GM19452 (cell line): ENCODE data around the gene KLF11.
"Not testable (repeated sequence)": the region's sequence is repeated elsewhere in the genome, so short reads cannot be mapped to it uniquely, and the experiment has no call there.

ENCODE experiments used
- ATAC-seq: cut with Tn5 transposase; IDR thresholded peaks from one replicate; pipeline ENCODE4 v1.9.1; 2021; ENCODE audit not compliant: unreplicated experiment

The KLF11 gene

DNA sequence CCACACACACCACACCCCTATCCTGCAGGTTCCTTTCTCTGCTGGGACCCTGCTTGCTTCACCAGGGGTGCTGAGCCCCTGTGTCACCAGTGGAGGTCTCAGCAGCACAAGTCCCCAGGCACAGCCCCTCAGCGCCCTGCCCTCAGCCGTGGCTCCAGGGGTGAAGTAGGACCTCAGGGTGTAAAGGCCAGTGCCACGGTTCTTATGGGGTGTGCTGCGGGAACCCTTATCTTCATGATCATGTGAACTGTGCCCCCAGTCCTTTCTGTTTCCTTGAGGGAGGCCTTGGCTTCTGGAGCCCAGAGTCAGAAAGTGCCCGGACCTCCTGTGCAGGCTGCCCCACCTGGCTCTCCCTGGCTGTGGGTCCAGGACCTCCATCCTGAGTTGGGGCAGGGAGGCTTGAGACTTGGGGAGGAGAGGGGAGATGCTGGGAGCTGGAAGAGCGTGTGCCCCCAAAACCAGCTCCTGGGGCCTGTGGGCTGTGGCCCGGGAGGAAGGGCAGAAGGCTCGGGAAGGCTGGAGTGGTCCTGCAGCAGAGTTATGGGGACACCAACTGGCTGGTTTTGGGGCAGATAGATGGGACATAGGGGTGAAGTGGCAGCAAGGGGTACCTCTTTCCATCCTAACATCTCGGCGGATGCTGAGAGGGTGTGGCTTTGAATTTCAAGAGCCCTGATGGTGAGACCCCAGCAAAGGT lies 20.2 kb upstream of the KLF11 start:
- no peak for ATAC-seq

DNA sequence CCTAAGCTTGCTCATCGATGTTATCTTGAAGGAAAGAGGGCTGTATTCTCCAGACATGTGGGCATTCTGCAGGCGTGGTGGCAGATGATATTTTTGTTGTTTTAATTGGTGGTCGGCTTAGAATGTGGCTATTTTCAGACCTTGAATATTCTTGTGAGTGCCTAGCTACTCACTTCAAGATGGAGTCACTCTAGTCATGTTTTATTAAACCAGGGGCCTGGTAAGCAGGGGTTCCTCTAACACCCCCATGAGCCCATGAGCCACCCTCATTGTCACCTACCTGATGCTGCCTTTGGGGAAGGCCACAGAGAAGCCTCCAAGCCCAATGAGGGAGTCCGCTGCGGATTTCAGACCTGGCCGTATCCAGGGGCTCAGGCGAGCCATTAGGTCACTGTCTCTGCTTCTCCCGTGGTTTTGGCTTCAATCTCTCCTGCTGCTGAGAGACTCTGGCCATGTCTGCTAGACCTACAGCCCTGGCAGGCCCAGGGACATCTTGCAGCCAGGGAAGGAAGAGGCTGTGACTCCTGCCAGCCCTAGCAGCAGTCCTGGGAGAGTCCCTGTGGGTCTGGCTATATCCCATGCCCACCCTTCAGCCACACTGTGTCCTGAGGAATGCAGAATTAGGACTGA lies 16.3 kb upstream of the KLF11 start:
- no peak for ATAC-seq

DNA sequence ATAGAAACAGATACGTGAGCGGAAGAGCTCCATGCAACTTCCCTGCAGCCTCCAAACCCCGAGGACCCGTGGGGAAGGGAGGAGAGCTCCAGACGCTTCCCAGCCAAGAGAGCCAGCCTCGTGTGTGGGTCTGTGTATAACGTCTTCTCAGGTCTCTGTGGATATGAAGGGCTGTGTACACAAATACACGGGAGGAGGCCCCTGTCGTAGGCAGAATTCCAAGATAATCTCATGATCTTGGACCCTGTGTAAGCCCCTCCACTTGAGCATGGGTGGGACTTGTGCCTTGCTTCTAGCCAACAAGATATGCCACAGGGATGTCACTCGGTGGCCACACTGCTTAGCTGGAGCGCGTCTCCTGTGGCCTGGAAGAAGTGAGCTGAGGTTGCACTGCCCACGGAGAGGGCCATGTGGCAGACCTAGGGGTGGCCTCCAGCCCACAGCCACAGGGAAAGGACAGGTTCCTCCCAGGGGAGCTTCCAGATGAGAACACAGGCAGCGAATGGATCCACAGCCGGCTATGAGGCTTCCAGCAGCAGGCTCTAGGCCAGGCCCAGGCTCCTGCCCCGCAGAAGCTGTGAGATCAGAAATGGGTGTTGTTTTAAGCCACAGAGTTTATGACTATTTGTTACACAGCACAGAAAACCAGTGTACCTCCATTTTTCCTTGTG lies 15.6 kb upstream of the KLF11 start:
- no peak for ATAC-seq

DNA sequence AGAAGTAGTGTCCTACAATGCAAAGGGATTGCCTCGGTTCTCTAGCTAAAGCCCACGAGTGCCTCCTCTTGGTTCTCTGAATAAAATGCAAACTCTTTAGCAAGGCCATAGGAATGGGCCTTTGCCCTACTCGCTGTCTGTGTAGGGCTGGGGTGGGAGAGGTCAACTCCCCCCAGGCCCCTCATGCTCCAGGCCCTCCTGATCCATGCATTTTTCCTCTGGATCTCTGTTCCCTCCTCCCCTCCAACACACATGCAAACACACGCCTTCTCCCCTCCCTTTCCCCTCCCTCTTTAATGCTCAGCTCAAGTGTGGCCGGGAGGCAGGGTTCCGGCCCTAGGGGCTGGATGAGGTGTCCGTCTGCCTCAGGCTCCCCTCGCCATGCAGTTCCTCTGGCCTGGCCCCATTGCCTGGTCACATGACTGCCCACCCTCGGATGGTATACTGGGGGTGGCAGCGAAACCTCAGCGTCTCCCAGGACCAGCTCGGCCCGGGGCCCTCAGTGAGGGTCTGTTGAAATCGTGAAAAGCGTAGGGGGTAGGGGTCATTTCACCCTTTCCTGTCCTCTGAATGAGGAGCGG lies 14.9 kb upstream of the KLF11 start:
- ATAC-seq = no peak

DNA sequence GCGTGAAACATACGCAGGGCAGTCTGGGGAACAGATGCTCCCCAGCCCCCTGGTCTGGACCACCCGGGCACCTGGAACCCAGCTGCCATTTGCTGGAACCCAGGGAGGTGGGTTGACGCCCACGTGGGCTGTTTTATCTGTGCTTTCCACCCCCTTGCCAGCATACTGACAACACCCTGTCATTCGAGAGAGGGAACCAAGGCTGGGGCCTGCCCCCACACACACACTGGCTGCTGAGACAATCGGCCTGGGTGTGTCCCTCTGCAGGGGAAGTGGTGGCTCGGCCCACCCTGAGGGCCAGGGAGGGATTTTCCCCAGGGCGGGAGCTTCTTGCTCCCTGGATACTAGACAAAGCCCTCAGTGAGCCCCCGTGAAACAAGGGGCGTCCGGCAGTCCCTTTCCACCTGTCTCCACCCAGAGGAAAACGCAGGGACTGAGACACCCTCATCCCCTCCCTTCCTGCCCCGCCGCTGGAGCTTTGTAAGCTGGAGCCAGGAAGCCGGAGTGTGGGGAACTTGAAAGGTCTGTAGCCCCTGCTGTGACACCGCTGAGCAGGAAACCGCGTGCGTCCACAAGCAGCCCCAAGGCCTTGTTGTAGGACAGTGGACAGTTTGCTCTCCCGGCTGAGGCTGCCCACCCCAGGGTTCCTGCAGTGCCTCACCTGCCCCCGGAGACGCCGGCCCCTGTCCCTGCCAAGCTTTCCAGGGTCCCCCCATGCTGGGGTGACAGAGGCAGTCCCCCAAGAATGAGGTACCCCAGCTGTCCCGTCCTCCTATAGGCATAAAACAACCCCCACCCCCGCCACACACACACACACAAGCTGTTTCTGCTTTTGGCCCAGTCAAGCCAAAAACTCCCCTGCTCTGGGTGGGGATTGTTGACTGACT lies 14.1 kb upstream of the KLF11 start:
- no peak for ATAC-seq

DNA sequence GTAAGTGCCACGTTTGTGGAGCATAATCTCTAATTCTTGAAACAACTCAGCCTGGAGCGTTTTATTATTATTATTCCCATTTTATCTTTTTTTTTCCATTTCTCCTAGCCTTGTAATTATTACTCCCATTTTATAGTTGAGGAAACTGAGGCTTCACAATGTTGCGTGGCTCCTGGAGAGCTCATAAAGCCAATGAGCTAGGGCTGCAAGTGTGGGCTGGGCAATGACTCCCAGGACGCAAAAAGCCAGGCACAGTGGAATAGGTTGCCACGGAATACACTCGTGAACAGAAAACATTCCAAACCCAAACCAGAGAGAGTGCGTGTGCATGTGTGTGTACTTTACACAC lies 13.5 kb upstream of the KLF11 start:
- ATAC-seq = no peak

DNA sequence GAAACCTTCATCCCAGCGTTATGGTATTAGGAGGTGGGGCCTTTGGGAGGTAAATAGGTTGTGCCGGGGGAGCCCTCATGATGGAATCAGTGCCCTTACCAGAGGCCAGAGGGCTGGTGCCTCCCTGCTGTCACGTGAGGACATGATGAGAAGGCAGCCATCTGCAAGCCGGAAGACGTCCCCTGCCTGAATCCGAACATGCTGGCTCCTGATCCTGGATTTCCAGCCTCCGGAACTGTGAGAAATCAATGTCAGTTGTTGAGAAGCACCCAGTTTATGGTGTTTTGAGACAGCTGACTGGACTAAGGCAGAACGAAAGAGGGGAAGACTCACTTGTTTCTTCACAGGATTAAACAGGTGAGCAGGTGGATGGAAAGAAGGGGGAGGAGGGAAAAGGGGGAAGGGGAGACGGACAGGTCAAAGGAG lies 13.0 kb upstream of the KLF11 start:
- ATAC-seq = no peak

DNA sequence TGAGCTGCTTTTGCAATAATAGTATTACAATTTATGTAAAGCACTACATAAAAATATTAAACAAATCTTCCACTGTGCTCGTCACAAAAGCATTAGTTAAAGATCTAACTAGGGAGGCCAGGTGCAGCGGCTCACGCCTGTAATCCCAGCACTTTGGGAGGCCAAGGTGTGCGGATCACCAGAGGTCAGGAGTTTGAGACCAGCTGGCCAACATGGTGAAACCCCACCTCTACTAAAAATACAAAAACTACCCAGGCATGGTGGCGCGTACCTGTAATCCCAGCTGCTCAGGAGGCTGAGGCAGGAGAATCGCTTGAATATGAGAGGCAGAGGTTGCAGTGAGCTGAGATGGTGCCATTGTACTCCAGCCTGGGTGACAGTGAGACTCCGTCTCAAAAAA lies 12.6 kb upstream of the KLF11 start:
- not testable (repeated sequence) for ATAC-seq

DNA sequence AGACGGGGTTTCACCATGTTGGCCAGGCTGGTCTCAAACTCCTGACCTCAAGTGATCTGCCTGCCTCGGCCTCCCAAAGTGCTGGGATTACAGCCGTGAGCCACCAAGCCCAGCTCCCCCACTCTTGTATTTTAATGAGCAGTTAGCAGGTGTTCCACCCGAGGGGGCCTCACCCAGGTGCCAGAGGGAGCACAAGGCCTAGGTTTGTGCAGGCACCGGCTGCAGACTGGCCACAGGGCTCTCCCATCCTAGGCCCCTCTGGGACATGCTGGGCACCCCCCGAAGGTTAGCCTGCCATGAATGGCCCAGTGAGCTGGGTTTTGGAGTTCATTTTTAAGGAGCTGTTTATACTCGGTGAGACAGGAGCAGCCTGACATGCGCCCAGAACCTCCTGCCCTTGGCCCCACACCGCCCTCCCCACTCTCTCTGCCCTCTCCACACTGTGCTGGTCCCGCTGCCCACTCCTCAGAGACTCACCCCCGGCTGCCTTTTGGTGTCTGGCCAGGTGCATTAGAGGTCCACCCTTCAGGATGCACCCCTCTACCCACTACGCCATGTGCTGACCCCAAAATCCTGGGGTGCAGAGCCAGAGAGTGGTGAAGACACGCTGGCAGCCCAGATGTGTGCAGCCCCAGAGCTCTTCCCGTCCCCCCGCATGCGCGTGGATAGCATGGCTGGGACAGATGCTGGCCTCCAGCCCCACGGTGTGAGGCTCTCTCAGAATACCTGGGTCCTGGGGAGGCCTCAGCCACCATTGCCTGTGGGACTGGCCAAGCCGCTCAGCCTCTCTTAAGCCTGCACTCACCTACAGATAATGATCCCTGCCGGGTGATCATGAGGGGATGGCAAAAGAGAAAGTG lies 11.2 kb upstream of the KLF11 start:
- ATAC-seq = no peak

DNA sequence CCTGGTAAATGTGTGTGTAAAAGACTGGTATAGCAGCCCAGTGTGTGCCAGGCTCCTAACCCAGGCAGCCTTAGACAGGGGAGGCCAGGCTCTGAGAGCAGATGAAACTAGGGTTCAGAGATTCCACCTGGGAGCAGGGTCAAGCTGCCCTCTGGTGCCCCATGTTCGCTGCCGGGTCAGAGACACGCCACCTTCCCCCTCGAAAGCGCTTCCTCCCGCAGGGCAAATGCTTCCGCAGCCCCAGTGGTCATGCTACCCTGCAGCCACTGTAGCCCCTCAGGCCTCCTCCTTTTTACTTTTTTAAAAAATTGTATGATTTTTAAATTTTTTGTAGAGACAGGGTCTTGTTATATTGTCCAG lies 10.6 kb upstream of the KLF11 start:
- no peak for ATAC-seq

DNA sequence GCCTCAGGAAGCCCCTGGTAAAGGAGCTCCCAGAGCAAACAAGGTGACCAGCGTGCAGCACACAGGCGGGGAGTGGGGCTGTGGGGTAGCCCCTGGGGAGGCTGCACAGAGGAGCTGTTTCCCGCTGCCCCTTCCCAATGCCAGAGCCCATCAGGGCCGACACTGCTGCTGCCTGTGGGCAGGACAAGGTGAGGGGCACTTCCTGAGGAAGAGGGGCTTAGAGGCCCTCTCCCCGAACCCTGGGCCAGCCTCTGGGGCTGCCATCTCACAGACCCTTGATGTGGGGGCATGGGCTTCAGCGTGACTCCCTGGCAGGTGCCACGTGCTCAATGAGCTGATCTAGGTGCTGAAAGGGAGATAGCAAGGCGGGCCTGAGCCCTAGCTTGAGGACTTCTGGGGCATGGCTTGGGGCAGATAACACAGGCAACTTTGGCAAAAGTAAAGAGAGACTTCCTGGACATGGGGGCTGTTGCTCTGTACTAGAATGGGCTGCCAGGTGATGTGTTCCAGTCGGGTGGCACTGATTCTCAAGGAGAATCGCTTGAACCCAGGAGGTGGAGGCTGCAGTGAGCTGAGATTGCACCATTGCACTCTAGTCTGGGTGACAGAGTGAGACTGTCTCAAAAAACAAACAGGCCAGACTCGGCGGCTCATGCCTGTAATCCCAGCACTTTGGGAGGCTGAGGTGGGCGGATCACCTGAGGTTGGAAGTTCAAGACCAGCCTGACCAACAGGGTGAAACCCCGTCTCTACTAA lies 9.9 kb upstream of the KLF11 start:
- ATAC-seq = no peak

DNA sequence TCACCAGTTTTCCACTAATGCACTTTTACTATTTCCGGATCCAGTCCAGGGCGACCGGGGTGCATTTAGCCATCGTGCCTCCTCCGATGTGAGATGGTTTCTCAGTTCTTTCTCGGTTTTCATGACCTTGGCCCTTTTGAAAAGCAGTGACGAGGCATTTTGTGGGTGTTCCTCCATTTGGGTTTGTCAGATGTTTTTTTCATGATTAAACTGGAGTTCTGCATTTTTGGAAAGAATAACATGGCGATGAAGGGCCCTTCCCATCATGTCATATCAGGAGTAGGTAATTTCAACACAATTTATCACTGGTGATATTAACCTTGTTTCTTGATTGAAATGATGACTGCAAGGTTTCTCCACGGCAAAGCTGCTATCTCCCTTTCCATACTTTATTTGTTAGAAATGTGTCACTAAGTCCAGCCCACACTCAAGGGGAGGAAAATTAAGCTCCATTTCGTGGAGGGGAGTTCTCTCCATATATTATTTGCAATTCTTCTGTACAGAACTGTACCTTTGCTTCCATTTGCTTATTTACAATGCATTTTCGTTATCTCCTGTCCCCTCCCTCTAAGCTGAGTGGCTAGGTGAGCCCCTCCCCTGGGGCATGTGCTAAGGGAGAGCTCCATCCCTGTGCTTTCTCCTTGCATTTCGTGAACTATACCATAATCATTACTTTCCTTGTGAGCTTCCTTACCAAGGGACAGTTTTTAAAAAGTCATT lies 8.9 kb upstream of the KLF11 start:
- ATAC-seq = no peak

DNA sequence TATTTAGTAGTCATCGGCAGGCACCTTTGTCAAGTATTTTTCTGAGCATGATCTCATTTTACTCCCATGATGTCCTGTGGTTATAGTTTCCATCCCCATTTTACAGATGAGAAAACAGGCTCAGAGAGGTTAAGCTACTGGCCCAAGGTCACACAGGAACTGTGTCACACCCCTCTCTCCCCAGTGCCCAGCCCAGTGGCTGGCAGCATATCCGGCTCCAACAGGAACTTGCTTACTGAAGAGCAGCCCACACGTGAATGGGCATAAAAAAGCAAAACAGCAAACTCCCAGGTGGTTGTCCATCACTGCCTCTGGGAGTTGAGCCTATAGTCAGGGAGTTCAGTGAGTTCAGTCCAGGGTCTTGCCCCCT lies 8.3 kb upstream of the KLF11 start:
- no peak for ATAC-seq

DNA sequence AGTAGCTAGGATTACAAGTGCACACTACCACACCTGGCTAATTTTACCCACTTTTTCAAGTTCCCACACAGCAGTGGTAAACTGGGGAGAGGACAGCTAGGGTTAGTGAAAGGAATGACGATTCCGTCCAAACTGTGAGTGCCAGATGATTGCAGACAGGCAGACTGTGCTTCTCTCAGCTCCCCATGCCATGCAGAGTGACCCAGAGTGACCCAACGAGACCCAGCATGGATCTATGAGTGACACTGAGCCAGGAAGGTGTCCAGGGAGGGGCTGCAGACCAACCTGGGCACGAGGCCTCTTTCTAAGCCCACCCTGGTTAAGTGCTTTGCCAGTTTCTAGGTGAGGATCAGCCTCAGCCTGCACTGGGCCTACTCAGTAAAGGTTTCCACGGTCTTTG lies 7.7 kb upstream of the KLF11 start:
- no peak for ATAC-seq

DNA sequence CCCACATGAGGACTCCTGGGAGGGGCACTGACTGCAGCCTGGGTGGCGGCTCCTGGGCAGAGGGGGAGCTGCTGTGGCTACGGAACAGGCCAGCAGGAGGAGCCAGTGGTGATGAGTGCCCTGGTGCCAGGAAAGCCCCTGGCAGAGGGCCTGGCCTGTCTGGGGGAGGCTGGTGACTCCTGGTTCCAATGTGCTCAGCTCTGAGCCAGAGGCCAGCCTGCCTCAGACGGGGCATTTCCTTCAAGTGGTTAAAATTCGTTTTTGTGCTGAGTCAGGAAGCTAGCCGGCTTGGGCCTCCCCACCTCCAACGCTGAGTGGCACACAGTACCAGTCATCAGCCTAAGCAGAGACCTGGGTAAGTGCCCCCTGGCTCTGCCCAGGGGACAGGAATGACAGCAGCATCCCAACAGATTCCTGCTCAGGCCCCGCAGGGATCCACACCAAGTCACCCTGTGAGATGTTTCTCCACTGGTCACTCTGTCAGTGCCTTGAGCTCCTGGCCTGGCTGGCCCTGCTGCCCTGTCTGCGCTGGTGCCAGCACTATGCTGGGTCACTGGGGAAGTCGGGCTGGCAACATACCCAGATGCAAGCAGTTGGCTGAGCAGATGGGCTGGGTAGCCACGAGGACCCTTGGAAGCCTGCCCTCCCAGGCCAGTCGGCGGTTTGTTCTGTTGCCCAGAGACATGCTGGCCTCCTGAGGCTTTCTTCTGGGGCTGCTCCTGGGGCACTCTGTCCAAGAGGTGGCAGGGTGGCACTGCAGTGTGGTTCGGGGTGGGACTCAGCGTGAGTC lies 7.1 kb upstream of the KLF11 start:
- no peak for ATAC-seq

DNA sequence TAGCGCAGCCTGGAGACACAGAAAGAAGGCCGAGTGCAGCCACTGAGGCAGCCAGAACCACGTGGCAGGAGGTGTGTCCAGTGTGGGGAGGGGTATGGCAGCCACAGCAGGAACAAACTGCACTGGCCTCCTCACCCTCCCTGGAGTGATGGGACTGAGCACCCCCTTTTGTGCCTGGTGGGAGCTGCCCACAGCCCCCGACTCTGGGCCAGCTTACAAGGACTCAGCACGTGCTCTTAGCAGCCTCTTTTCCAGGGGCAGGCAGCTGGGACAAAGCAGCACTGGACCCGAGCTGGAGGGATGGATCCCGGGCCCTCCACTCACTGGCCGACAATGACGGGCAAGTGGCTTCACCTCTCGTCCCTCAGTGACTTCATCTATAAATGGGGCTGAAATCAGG lies 5.2 kb upstream of the KLF11 start:
- ATAC-seq = no peak

DNA sequence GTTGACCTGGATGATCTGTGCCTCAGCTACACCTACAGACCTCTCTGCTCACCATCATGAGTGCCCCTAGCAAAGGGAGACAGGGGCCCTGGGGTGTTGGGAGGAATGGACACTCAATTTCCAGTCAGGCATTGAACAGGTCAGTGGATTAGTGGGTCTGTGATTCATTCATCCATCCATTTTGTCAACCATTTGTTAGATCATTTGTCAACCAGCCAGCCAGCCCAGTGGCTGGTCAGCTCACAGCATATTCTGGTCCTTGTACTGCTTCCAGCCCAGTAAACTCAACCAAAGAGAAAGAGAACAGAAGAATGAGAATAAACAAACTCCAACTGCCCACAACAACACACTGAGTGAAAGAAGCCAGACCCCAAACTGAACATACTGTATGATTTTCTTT lies 4.6 kb upstream of the KLF11 start:
- no peak for ATAC-seq

DNA sequence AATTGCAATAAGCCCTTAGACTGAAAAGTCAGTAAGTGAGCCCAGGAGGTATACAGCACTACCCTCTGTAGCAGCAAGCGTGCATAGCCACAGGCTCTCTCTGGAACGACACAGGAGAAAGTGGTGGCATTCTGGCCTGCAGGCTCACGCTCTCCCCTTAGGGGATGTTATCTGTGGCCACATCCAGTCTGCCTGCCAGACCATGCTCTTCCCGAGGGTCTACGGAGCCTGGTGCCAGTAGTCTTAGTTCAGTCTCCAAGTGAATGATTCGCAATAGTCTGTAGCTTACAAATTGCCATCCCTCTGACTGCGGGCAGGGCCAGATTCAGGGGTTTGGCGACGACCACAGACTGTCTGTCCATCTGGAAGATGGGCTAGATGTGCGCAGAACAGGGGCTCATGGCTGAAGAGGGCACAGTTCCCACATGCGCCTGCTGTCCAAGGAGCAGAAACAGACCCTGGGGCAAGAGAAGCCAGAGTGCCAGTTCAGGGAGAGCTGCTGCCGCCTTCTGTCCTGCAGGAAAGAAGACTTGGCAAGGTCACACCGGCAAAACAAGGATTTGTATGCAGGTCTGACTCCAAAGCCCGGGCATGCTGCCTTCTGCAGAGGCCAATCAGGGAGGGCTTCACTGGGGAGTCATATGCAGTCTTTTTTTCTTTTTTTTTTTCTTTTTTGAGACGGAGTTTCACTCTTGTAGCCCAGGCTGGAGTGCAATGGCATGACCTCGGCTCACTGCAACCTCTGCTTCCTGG lies 3.5 kb upstream of the KLF11 start:
- no peak for ATAC-seq
